ENCODE measurements around the gene USP7. TPM values are rescaled to one million over a fixed set of nuclear protein-coding genes. Genes with fewer than 3 reads are reported as not detected.
A peak's percentile ranks its signal among the peaks of the same experiment; 100 is the strongest.

The USP7 gene
- total RNA-seq, 4 donors from 2014 or later = 125 to 139 (median 130) TPM

GRCh38 chr16:8928467-8928957 lies 35.2 kb downstream of the USP7 start:
- no peak for DNase-seq
- no peak overlapping the region for H3K4me3 ChIP-seq
- H3K4me1 ChIP-seq = peaks cover 0 to 37% (median 1%) of the 10 kb centered on the region in 4 donors
- H3K27ac ChIP-seq = no peak overlapping the region
- no peaks in the 10 kb centered on the region for H3K27me3 ChIP-seq
- peaks cover 0 to 21% (median 0%) of the 10 kb centered on the region in 3 donors for H3K36me3 ChIP-seq
- no peaks in the 10 kb centered on the region for H3K9me3 ChIP-seq
- no peak for TF ChIP-seq POLR2A (IDR thresholded peaks at IDR 0.05)
- TF ChIP-seq CTCF (IDR thresholded peaks at IDR 0.05) = no peak

- H3K27ac ChIP-seq = peak overlapping the region in 2 of 4 donors; percentile 25 to 51
Observed at GRCh38 chr16:8926827-8927226, 36.9 kb downstream of the USP7 start.

GRCh38 chr16:8925455-8925854 lies 38.3 kb downstream of the USP7 start:
- Histone ChIP-seq H3K4me3 (no peak overlapping the region), H3K4me1 (peaks cover 0 to 38% (median 1%) of the 10 kb centered on the region in 4 donors), H3K27me3 (no peaks in the 10 kb centered on the region), H3K9me3 (no peaks in the 10 kb centered on the region), H3K36me3 (peaks cover 0 to 44% (median 0%) of the 10 kb centered on the region in 3 donors), H3K27ac (no peak overlapping the region)
- no peak for TF ChIP-seq CTCF (IDR thresholded peaks at IDR 0.05)
- TF ChIP-seq POLR2A (IDR thresholded peaks at IDR 0.05) = no peak
- DNase-seq = no peak

More at GRCh38 chr16:8926827-8927226, 36.9 kb downstream of the USP7 start:
- TF ChIP-seq POLR2A (IDR thresholded peaks at IDR 0.05) = peak in 1 of 2 donors; percentile 12
- no peak for TF ChIP-seq CTCF (IDR thresholded peaks at IDR 0.05)
- peak in 2 of 3 donors; percentile 68 to 70 for DNase-seq
- no peaks in the 10 kb centered on the region for H3K27me3 ChIP-seq
- H3K4me3 ChIP-seq = no peak overlapping the region
- H3K9me3 ChIP-seq = no peaks in the 10 kb centered on the region
- H3K36me3 ChIP-seq = peaks cover 0 to 33% (median 0%) of the 10 kb centered on the region in 3 donors
- peaks cover 0 to 38% (median 1%) of the 10 kb centered on the region in 4 donors for H3K4me1 ChIP-seq

GRCh38 chr16:8924214-8924613 lies 39.5 kb downstream of the USP7 start:
- Histone ChIP-seq H3K27ac (peak overlapping the region in 2 of 4 donors; percentile 37 to 67), H3K27me3 (no peaks in the 10 kb centered on the region)
- peak in 2 of 3 donors; percentile 73 to 75 for DNase-seq

GRCh38 chr16:8923199-8923598 lies 40.5 kb downstream of the USP7 start:
- H3K9me3 ChIP-seq = no peaks in the 10 kb centered on the region
- no peak for DNase-seq
- H3K27ac ChIP-seq = no peak overlapping the region
- peaks cover 0 to 38% (median 1%) of the 10 kb centered on the region in 4 donors for H3K4me1 ChIP-seq
- TF ChIP-seq CTCF (IDR thresholded peaks at IDR 0.05) = no peak
- TF ChIP-seq POLR2A (IDR thresholded peaks at IDR 0.05) = no peak
- peaks cover 0 to 47% (median 0%) of the 10 kb centered on the region in 3 donors for H3K36me3 ChIP-seq
- H3K27me3 ChIP-seq = no peaks in the 10 kb centered on the region
- H3K4me3 ChIP-seq = no peak overlapping the region

More at GRCh38 chr16:8924214-8924613, 39.5 kb downstream of the USP7 start:
- Histone ChIP-seq H3K4me1 (peaks cover 0 to 38% (median 1%) of the 10 kb centered on the region in 4 donors), H3K4me3 (no peak overlapping the region), H3K9me3 (no peaks in the 10 kb centered on the region), H3K36me3 (peaks cover 0 to 47% (median 0%) of the 10 kb centered on the region in 3 donors)
- TF ChIP-seq POLR2A (IDR thresholded peaks at IDR 0.05) (no peak), CTCF (IDR thresholded peaks at IDR 0.05) (no peak)

Data from Peyer's patch (tissue), 4 donors.